ENCODE measurements around the gene MRPL4. TPM values are rescaled to one million over a fixed set of nuclear protein-coding genes. Genes with fewer than 3 reads are reported as not detected.

MRPL4 gene
- total RNA-seq, 1 donor from 2014 or later: 55.0 TPM

DNA sequence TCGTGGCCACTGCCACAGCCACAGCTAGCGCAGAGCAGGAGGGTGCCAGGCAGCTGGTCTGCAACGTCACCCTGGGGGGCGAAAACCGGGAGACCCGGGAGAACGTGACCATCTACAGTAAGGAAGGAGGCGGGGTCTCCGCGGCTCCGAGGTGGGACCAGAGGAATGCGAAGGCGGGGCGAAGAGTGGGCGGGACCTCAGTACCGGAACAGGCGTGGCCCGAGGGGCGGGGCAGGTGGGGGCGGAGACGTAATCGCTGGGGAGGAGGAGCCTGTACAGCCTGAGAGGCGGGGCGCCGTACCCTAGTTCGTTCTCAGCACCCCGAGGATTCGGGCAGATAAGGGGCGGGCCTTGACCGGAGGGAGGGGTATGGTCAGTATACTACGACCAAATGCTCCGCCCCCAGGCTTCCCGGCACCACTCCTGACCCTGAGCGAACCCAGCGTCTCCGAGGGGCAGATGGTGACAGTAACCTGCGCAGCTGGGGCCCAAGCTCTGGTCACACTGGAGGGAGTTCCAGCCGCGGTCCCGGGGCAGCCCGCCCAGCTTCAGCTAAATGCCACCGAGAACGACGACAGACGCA lies 40.3 kb downstream of the MRPL4 start:
- H3K27ac ChIP-seq: no peak overlapping the region
- intact Hi-C loops (cut with DNase I): no loop called here
- H3K27me3 ChIP-seq: peaks cover 24% of the 10 kb centered on the region
- peak in 1 of 2 donors; percentile 91 for DNase-seq (ENCODE audit: extremely low spot score in 2 of 2)
- peak overlapping the region; percentile 37 to 56 for H3K4me3 ChIP-seq
- TF ChIP-seq, protein P1, sequence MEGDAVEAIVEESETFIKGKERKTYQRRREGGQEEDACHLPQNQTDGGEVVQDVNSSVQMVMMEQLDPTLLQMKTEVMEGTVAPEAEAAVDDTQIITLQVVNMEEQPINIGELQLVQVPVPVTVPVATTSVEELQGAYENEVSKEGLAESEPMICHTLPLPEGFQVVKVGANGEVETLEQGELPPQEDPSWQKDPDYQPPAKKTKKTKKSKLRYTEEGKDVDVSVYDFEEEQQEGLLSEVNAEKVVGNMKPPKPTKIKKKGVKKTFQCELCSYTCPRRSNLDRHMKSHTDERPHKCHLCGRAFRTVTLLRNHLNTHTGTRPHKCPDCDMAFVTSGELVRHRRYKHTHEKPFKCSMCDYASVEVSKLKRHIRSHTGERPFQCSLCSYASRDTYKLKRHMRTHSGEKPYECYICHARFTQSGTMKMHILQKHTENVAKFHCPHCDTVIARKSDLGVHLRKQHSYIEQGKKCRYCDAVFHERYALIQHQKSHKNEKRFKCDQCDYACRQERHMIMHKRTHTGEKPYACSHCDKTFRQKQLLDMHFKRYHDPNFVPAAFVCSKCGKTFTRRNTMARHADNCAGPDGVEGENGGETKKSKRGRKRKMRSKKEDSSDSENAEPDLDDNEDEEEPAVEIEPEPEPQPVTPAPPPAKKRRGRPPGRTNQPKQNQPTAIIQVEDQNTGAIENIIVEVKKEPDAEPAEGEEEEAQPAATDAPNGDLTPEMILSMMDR (IDR thresholded peaks at IDR 0.05): no peak
- TF ChIP-seq POLR2A (IDR thresholded peaks at IDR 0.05) (no peak), POLR2AphosphoS5 (IDR thresholded peaks at IDR 0.05; ENCODE audit: insufficient read depth in 1 of 2, low read depth in 1 of 2) (no peak)
- H3K4me1 ChIP-seq: peaks cover 78% of the 10 kb centered on the region
- no peaks in the 10 kb centered on the region for H3K36me3 ChIP-seq
- H3K9me3 ChIP-seq: no peaks in the 10 kb centered on the region

DNA sequence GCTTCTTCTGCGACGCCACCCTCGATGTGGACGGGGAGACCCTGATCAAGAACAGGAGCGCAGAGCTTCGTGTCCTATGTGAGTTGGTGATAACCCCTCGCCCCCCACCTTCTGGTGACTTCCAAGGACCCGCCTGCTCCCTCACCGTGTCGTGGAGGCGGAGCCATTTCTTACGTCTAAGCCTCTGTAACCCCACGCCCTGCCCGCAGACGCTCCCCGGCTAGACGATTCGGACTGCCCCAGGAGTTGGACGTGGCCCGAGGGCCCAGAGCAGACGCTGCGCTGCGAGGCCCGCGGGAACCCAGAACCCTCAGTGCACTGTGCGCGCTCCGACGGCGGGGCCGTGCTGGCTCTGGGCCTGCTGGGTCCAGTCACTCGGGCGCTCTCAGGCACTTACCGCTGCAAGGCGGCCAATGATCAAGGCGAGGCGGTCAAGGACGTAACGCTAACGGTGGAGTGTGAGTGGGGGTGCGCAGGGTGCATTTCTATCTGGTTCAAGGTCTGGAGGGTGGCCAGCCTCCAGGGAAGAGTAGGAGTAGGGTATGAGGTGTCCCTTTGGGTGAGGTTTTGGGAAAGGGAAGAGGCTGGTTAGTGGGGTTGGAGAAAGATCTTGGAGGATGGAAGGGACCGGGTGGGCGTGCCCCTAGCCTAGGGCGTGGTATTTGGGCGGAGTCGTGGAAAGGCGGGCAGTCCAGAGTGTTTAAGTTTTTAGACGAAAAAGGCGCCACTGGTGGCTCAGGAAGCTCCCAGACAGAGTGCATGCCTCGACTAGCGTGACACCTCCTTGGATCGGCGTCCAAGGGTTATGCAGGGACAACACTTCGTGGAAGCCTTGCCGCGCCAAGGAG lies 41.0 kb downstream of the MRPL4 start:
- no peak for TF ChIP-seq POLR2AphosphoS5 (IDR thresholded peaks at IDR 0.05; ENCODE audit: insufficient read depth in 1 of 2, low read depth in 1 of 2)
- no peak for TF ChIP-seq POLR2A (IDR thresholded peaks at IDR 0.05)
- TF ChIP-seq, protein P1 (IDR thresholded peaks at IDR 0.05): no peak
- H3K27ac ChIP-seq: no peak overlapping the region
- DNase-seq (ENCODE audit: extremely low spot score in 2 of 2): no peak
- intact Hi-C loops (cut with DNase I): no loop called here
- no peaks in the 10 kb centered on the region for H3K9me3 ChIP-seq
- H3K4me3 ChIP-seq: peak overlapping the region; percentile 37 to 56
- H3K4me1 ChIP-seq: peaks cover 71% of the 10 kb centered on the region
- no peaks in the 10 kb centered on the region for H3K36me3 ChIP-seq
- H3K27me3 ChIP-seq: peaks cover 24% of the 10 kb centered on the region

DNA sequence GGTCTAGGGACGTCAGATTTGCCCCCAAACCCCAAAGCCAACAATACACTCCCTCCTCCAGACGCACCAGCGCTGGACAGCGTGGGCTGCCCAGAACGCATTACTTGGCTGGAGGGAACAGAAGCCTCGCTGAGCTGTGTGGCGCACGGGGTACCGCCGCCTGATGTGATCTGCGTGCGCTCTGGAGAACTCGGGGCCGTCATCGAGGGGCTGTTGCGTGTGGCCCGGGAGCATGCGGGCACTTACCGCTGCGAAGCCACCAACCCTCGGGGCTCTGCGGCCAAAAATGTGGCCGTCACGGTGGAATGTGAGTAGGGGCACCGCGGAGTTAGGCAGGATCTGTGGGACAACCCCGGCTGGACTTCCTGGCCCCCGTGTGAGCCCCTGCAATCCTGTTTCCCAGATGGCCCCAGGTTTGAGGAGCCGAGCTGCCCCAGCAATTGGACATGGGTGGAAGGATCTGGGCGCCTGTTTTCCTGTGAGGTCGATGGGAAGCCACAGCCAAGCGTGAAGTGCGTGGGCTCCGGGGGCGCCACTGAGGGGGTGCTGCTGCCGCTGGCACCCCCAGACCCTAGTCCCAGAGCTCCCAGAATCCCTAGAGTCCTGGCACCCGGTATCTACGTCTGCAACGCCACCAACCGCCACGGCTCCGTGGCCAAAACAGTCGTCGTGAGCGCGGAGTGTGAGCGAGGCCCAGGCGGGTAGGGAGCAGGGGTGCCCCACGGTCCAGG lies 41.8 kb downstream of the MRPL4 start:
- intact Hi-C loops (cut with DNase I): no loop called here
- no peak for DNase-seq (ENCODE audit: extremely low spot score in 2 of 2)
- Histone ChIP-seq H3K4me3 (no peak overlapping the region), H3K27me3 (peaks cover 24% of the 10 kb centered on the region), H3K27ac (no peak overlapping the region), H3K9me3 (no peaks in the 10 kb centered on the region), H3K36me3 (no peaks in the 10 kb centered on the region), H3K4me1 (peaks cover 63% of the 10 kb centered on the region)
- TF ChIP-seq, protein P1 (IDR thresholded peaks at IDR 0.05): no peak
- TF ChIP-seq POLR2A (IDR thresholded peaks at IDR 0.05) (no peak), POLR2AphosphoS5 (IDR thresholded peaks at IDR 0.05; ENCODE audit: insufficient read depth in 1 of 2, low read depth in 1 of 2) (no peak)

DNA sequence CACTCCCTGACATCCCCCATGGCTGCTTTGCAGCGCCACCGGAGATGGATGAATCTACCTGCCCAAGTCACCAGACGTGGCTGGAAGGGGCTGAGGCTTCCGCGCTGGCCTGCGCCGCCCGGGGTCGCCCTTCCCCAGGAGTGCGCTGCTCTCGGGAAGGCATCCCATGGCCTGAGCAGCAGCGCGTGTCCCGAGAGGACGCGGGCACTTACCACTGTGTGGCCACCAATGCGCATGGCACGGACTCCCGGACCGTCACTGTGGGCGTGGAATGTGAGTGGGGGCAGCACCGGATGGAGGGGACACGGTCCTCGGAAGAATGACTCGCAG lies 42.3 kb downstream of the MRPL4 start:
- Histone ChIP-seq H3K4me3 (no peak overlapping the region), H3K36me3 (no peaks in the 10 kb centered on the region), H3K27ac (no peak overlapping the region), H3K4me1 (peaks cover 57% of the 10 kb centered on the region), H3K27me3 (peaks cover 19% of the 10 kb centered on the region), H3K9me3 (no peaks in the 10 kb centered on the region)
- intact Hi-C loops (cut with DNase I): no loop called here
- DNase-seq (ENCODE audit: extremely low spot score in 2 of 2): no peak
- TF ChIP-seq, protein P1 (IDR thresholded peaks at IDR 0.05): no peak
- TF ChIP-seq POLR2A (IDR thresholded peaks at IDR 0.05) (no peak), POLR2AphosphoS5 (IDR thresholded peaks at IDR 0.05; ENCODE audit: insufficient read depth in 1 of 2, low read depth in 1 of 2) (no peak)
